Calu3 (cell line): Measurements from ENCODE around the gene FBXL7. TPM values are rescaled to one million over a fixed set of nuclear protein-coding genes. Genes with fewer than 3 reads are reported as not detected.

Experiments
- BruUV-seq: library from RNA; stranded (reverse); fragments of 400-500 nt; replicated peaks from 2 replicates; lab custom pipeline; 2021; lab: Mats Ljungman, UMichigan
- CTCF ChIA-PET: fragments of 300-600 bp; sonication (Branson Sonifier 250); formaldehyde crosslinking; loops from one replicate; lab custom pipeline; 2022; ENCODE audit warnings: antibody characterized with exemption; lab: Charles Lee
- DNase-seq: peaks from one replicate; pipeline ENCODE4 v3.0.0; 2022
- H3K27ac Mint-ChIP-seq: one replicate; pipeline ENCODE4 v1.8.0; 2022; ENCODE audit warnings: mixed read lengths; ENCODE audit not compliant: unreplicated experiment
- H3K27me3 Mint-ChIP-seq: one replicate; pipeline ENCODE4 v1.8.0; 2022; ENCODE audit warnings: mixed read lengths; ENCODE audit not compliant: unreplicated experiment
- H3K36me3 Mint-ChIP-seq: one replicate; pipeline ENCODE4 v1.8.0; 2022; ENCODE audit warnings: mild to moderate bottlenecking, moderate library complexity, mixed read lengths; ENCODE audit not compliant: insufficient read depth, unreplicated experiment
- H3K4me1 Mint-ChIP-seq: one replicate; pipeline ENCODE4 v1.8.0; 2022; ENCODE audit warnings: mild to moderate bottlenecking, low read depth, mixed read lengths; ENCODE audit not compliant: unreplicated experiment
- H3K4me3 Mint-ChIP-seq: one replicate; pipeline ENCODE4 v1.8.0; 2022; ENCODE audit warnings: mild to moderate bottlenecking, low read depth, moderate library complexity, mixed read lengths; ENCODE audit not compliant: unreplicated experiment
- H3K9me3 Mint-ChIP-seq: one replicate; pipeline ENCODE4 v1.8.0; 2022; ENCODE audit warnings: low read depth, mixed read lengths; ENCODE audit not compliant: unreplicated experiment
- CTCF ChIP-seq: fragments of 200-600 bp; IDR thresholded peaks from one replicate; pipeline ENCODE4 v1.8.0; 2022; ENCODE audit warnings: antibody characterized with exemption; ENCODE audit not compliant: unreplicated experiment
- intact Hi-C: fragments of 100-400 bp; cut with micrococcal nuclease; formaldehyde crosslinking; loops from one replicate; pipeline ENCODE4 v1.10.0; 2022; ENCODE audit not compliant: unreplicated experiment
- total RNA-seq: library from RNA; stranded (reverse); gene quantifications from 2 replicates; pipeline ENCODE4 v1.2.3, GENCODE V29; 2022

FBXL7 gene
- total RNA-seq, 1 experiment from 2014 or later, result not detected

GRCh38 chr5:15737871-15738664, 238.1 kb downstream of the FBXL7 start:
- peaks cover 20% of the 10 kb centered on the region for H3K9me3 Mint-ChIP-seq
- BruUV-seq, result no TSS peak
- no peak for TF ChIP-seq CTCF
- H3K36me3 Mint-ChIP-seq, result no peaks in the 10 kb centered on the region
- no peaks in the 10 kb centered on the region for H3K4me1 Mint-ChIP-seq
- no peak overlapping the region for H3K27ac Mint-ChIP-seq
- no peak overlapping the region for H3K4me3 Mint-ChIP-seq
- H3K27me3 Mint-ChIP-seq, result no peaks in the 10 kb centered on the region
- intact Hi-C loops, result no loop called here
- CTCF ChIA-PET, result interaction anchor here (1.4 kb wide), 1 partner anchor 11 kb away, joined by 3 read pairs; no protein-coding TSS in a partner anchor
- no peak for DNase-seq

- Mint-ChIP-seq H3K36me3 (no peaks in the 10 kb centered on the region), H3K4me1 (no peaks in the 10 kb centered on the region), H3K4me3 (no peak overlapping the region), H3K27me3 (no peaks in the 10 kb centered on the region), H3K9me3 (peaks cover 16% of the 10 kb centered on the region), H3K27ac (no peak overlapping the region)
- no peak for DNase-seq
- BruUV-seq, result no TSS peak
- TF ChIP-seq CTCF, result no peak
- intact Hi-C loops, result no loop called here
- CTCF ChIA-PET, result no interaction called here
Measured at GRCh38 chr5:15740383-15740782, 240.4 kb downstream of the FBXL7 start.

GRCh38 chr5:15741591-15741990, 241.6 kb downstream of the FBXL7 start:
- no peaks in the 10 kb centered on the region for H3K36me3 Mint-ChIP-seq
- intact Hi-C loops, result no loop called here
- H3K27ac Mint-ChIP-seq, result no peak overlapping the region
- H3K9me3 Mint-ChIP-seq, result peaks cover 18% of the 10 kb centered on the region
- TF ChIP-seq CTCF, result no peak
- CTCF ChIA-PET, result no interaction called here
- BruUV-seq, result no TSS peak
- H3K27me3 Mint-ChIP-seq, result no peaks in the 10 kb centered on the region
- no peak overlapping the region for H3K4me3 Mint-ChIP-seq
- H3K4me1 Mint-ChIP-seq, result no peaks in the 10 kb centered on the region
- no peak for DNase-seq

GRCh38 chr5:15746833-15747232, 246.9 kb downstream of the FBXL7 start:
- BruUV-seq, result no TSS peak
- H3K4me1 Mint-ChIP-seq, result no peaks in the 10 kb centered on the region

More at GRCh38 chr5:15746833-15747232, 246.9 kb downstream of the FBXL7 start:
- intact Hi-C loops, result no loop called here
- TF ChIP-seq CTCF, result no peak
- Mint-ChIP-seq H3K27ac (no peak overlapping the region), H3K4me3 (no peak overlapping the region), H3K36me3 (no peaks in the 10 kb centered on the region), H3K27me3 (no peaks in the 10 kb centered on the region), H3K9me3 (peaks cover 12% of the 10 kb centered on the region)
- CTCF ChIA-PET, result no interaction called here
- no peak for DNase-seq
